ENCODE results near the gene PTRH1. TPM values are rescaled to one million over a fixed set of nuclear protein-coding genes. Genes with fewer than 3 reads are reported as not detected.

Gene PTRH1
- total and polyA plus RNA-seq, 10 of the 15 experiments (the other 5 are each of a cell fraction or from before 2014, with no cell fraction given): 0.69 to 38.4 (median 10.2) TPM

GRCh38 chr9:127739614-127740330 lies 24.3 kb upstream of the PTRH1 start (continued):
- TF ChIP-seq SP1 (IDR thresholded peaks at IDR 0.05; ENCODE audit: low read depth, low read length) (no peak), BACH1 (IDR thresholded peaks at IDR 0.05; ENCODE audit: borderline replicate concordance) (no peak), YY1 (IDR thresholded peaks at IDR 0.05; ENCODE audit: low read depth, low read length) (no peak)

GRCh38 chr9:127738666-127739065 lies 23.2 kb upstream of the PTRH1 start:
- no peak overlapping the region for H3K9ac ChIP-seq (ENCODE audit: control insufficient read depth, insufficient read depth, low read length)
- WGBS (ENCODE audit: insufficient coverage, insufficient replicate concordance, low lambda C conversion rate, missing lambda C conversion rate): 93% methylated on average over 13 of the region's 13 CpGs
- no peak overlapping the region for H3K27ac ChIP-seq (ENCODE audit: control insufficient read depth, insufficient read depth)
- no peak for DNase-seq (ENCODE audit: low read depth, low spot score)
- no peak for ATAC-seq
- ChIA-PET POLR2A (interaction anchor here (2.0 kb wide), 1 partner anchor 46 kb away, joined by 8 read pairs; the partner anchor contains the start of gene CDK9), SMC1A (ENCODE audit: uncharacterized antibody, unreplicated experiment) (no interaction called here), RAD21 (ENCODE audit: unreplicated experiment) (no interaction called here), CTCF (interaction anchor here (1.3 kb wide), 1 partner anchor 32 kb away, joined by 3 read pairs; no protein-coding TSS in a partner anchor)
- no peaks in the 10 kb centered on the region for H3K79me2 ChIP-seq (ENCODE audit: control insufficient read depth, insufficient read depth, low read length)
- intact Hi-C loops (cut with micrococcal nuclease; ENCODE audit: unreplicated experiment) (no loop called here), in situ Hi-C loops (cut with MboI) (loop anchor here (5.0 kb wide), 1 partner anchor 174 kb away; no protein-coding TSS in a partner anchor)
- FAIRE-seq: no peak
- H3K4me3 ChIP-seq: no peak overlapping the region
- peaks cover 6 to 7% of the 10 kb centered on the region in 2 experiments; a peak in 3 of 4 replicates for H3K36me3 ChIP-seq (ENCODE audit: control insufficient read depth in 2 of 2, insufficient read depth in 2 of 2, low read length in 1 of 2)
- TSS peak; percentile 33 for BruUV-seq (replicated peaks)
- H3K4me1 ChIP-seq (ENCODE audit: control insufficient read depth, insufficient read depth, low read length): peaks cover 6% of the 10 kb centered on the region
- no peak overlapping the region for H3K4me2 ChIP-seq (ENCODE audit: control insufficient read depth, insufficient read depth)
- H3K9me3 ChIP-seq (replicated peaks; ENCODE audit: control insufficient read depth, insufficient read depth, low read length): no peaks in the 10 kb centered on the region
- TF ChIP-seq POU2F2 (IDR thresholded peaks at IDR 0.05; ENCODE audit: borderline replicate concordance, low read depth, low read length): no peak
- no peak for TF ChIP-seq ZBTB33 (IDR thresholded peaks at IDR 0.05)
- no peak for TF ChIP-seq PBX3 (IDR thresholded peaks at IDR 0.05; ENCODE audit: insufficient replicate concordance, low read depth, low read length)
- no peak for TF ChIP-seq ZBTB11 (CRISPR knock-in tag; IDR thresholded peaks at IDR 0.05)
- TF ChIP-seq MAX (IDR thresholded peaks at IDR 0.05; ENCODE audit: low read depth, low read length): no peak
- no peak for TF ChIP-seq ZNF24 (IDR thresholded peaks at IDR 0.05)
- no peak for TF ChIP-seq SIN3A (IDR thresholded peaks at IDR 0.05; ENCODE audit: low read depth, low read length)
- TF ChIP-seq NFIC (IDR thresholded peaks at IDR 0.05; ENCODE audit: low read depth, low read length): no peak
- no peak for TF ChIP-seq TCF3 (IDR thresholded peaks at IDR 0.05; ENCODE audit: borderline replicate concordance, insufficient read depth, low read depth, low read length)
- no peak for TF ChIP-seq HCFC1 (IDR thresholded peaks at IDR 0.05; ENCODE audit: low read length)
- no peak overlapping the region for H2AFZ ChIP-seq (ENCODE audit: control insufficient read depth, low read depth, low read length)
- H3K27me3 ChIP-seq (replicated peaks in 1 of 2; ENCODE audit: control insufficient read depth in 2 of 2, insufficient read depth in 2 of 2, low read length in 1 of 2): no peaks in the 10 kb centered on the region
- H4K20me1 ChIP-seq (ENCODE audit: control insufficient read depth, insufficient read depth): no peaks in the 10 kb centered on the region

All from GM12878 (cell line).